ENCODE data around the gene LRRC55.

GRCh38 chr11:57240757-57241156 is 59.0 kb downstream of the LRRC55 start:
- no peak for TF ChIP-seq CTCF (IDR thresholded peaks at IDR 0.05)
- TF ChIP-seq POLR2A (IDR thresholded peaks at IDR 0.05): no peak
- no peak for TF ChIP-seq EP300 (IDR thresholded peaks at IDR 0.05)
- TF ChIP-seq POLR2AphosphoS5 (IDR thresholded peaks at IDR 0.05): no peak

Data from upper lobe of left lung (tissue), 4 donors.